DOHH2 (cell line): Measurements from ENCODE around the gene COL26A1.

Source experiments
- H3F3A ChIP-seq: fragments of 200-600 bp; sonication (generic), shearing (Covaris generic); 2 replicates; pipeline ENCODE4 v1.6.0; 2016; ENCODE audit warnings: antibody characterized with exemption, mild to moderate bottlenecking; ENCODE audit not compliant: control insufficient read depth, insufficient read depth
- H3K27ac ChIP-seq: fragments of 200-600 bp; sonication (generic); 2 replicates; pipeline ENCODE4 v1.5.1; 2014; ENCODE audit warnings: low read depth, mild to moderate bottlenecking, low read length, moderate library complexity
- H3K27me3 ChIP-seq: fragments of 200-600 bp; sonication (generic); 2 replicates; pipeline ENCODE4 v1.6.1; 2014; ENCODE audit warnings: mild to moderate bottlenecking, low read length, mixed read lengths; ENCODE audit not compliant: control insufficient read depth
- H3K36me3 ChIP-seq: fragments of 200-600 bp; sonication (generic); 2 replicates; pipeline ENCODE4 v1.6.1; 2014; ENCODE audit warnings: mild to moderate bottlenecking, low read length, moderate library complexity, mixed read lengths; ENCODE audit not compliant: control insufficient read depth
- H3K4me1 ChIP-seq: fragments of 200-600 bp; sonication (generic); 2 replicates; pipeline ENCODE4 v1.6.1; 2014; ENCODE audit warnings: mild to moderate bottlenecking, low read length, mixed read lengths; ENCODE audit not compliant: control insufficient read depth
- H3K4me2 ChIP-seq: fragments of 200-600 bp; sonication (generic); 2 replicates; pipeline ENCODE4 v1.6.0; 2014; ENCODE audit warnings: mild to moderate bottlenecking, low read length, moderate library complexity
- H3K4me3 ChIP-seq: fragments of 200-600 bp; sonication (generic); 2 replicates; pipeline ENCODE4 v1.5.1; 2014; ENCODE audit warnings: mild to moderate bottlenecking, low read length, mixed read lengths
- H3K79me2 ChIP-seq: fragments of 200-600 bp; sonication (generic); 2 replicates; pipeline ENCODE4 v1.6.1; 2014; ENCODE audit warnings: mild to moderate bottlenecking, low read length, mixed read lengths; ENCODE audit not compliant: control insufficient read depth
- H3K9me2 ChIP-seq: fragments of 200-600 bp; sonication (generic); replicated peaks from 2 replicates; pipeline ENCODE4 v1.6.1; 2014; ENCODE audit warnings: mild to moderate bottlenecking, low read length, mixed read lengths; ENCODE audit not compliant: control insufficient read depth
- H3K9me3 ChIP-seq: fragments of 200-600 bp; sonication (generic); 2 replicates; pipeline ENCODE4 v1.6.1; 2014; ENCODE audit warnings: antibody characterized with exemption, low read length, mixed read lengths; ENCODE audit not compliant: control insufficient read depth, insufficient read depth
- H4K20me1 ChIP-seq: fragments of 200-600 bp; sonication (generic); 2 replicates; pipeline ENCODE4 v1.6.0; 2014; ENCODE audit warnings: low read depth, mild to moderate bottlenecking, antibody characterized with exemption, low read length, moderate library complexity; ENCODE audit not compliant: control insufficient read depth, insufficient read depth
- CTCF ChIP-seq: fragments of 200-600 bp; sonication (generic); IDR thresholded peaks from one replicate; pipeline ENCODE4 v1.5.1; 2014; ENCODE audit warnings: antibody characterized with exemption, mild to moderate bottlenecking, low read depth, low read length; ENCODE audit not compliant: poor library complexity, severe bottlenecking
- EZH2phosphoT487 ChIP-seq: fragments of 200-600 bp; sonication (generic); IDR thresholded peaks from 2 replicates; pipeline ENCODE4 v1.6.1; 2017; ENCODE audit warnings: borderline replicate concordance, mild to moderate bottlenecking, antibody characterized with exemption, low read length, moderate library complexity, mixed read lengths

COL26A1 gene

GRCh38 chr7:101549734-101550133 is 187.1 kb downstream of the COL26A1 start:
- no peaks in the 10 kb centered on the region for H3K9me2 ChIP-seq
- no peak overlapping the region for H3K4me3 ChIP-seq
- no peaks in the 10 kb centered on the region for H4K20me1 ChIP-seq
- H3K27ac ChIP-seq: no peak overlapping the region
- no peak overlapping the region for H3K4me2 ChIP-seq
- no peaks in the 10 kb centered on the region for H3F3A ChIP-seq
- H3K4me1 ChIP-seq: no peaks in the 10 kb centered on the region
- no peaks in the 10 kb centered on the region for H3K79me2 ChIP-seq
- H3K9me3 ChIP-seq: no peaks in the 10 kb centered on the region
- no peaks in the 10 kb centered on the region for H3K36me3 ChIP-seq
- TF ChIP-seq CTCF (no peak), EZH2phosphoT487 (no peak)
- no peaks in the 10 kb centered on the region for H3K27me3 ChIP-seq

GRCh38 chr7:101550641-101551541 is 188.2 kb downstream of the COL26A1 start:
- Histone ChIP-seq H3F3A (no peaks in the 10 kb centered on the region), H3K9me2 (no peaks in the 10 kb centered on the region), H3K4me1 (no peaks in the 10 kb centered on the region), H3K9me3 (no peaks in the 10 kb centered on the region), H4K20me1 (no peaks in the 10 kb centered on the region), H3K27ac (no peak overlapping the region), H3K36me3 (no peaks in the 10 kb centered on the region), H3K4me3 (no peak overlapping the region), H3K79me2 (no peaks in the 10 kb centered on the region), H3K27me3 (no peaks in the 10 kb centered on the region), H3K4me2 (no peak overlapping the region)
- no peak for TF ChIP-seq CTCF
- no peak for TF ChIP-seq EZH2phosphoT487

GRCh38 chr7:101553018-101553770 is 190.5 kb downstream of the COL26A1 start:
- Histone ChIP-seq H3K9me3 (no peaks in the 10 kb centered on the region), H3K4me2 (no peak overlapping the region), H3K27ac (no peak overlapping the region), H3K79me2 (no peaks in the 10 kb centered on the region), H3F3A (no peaks in the 10 kb centered on the region), H3K27me3 (no peaks in the 10 kb centered on the region), H3K4me3 (no peak overlapping the region), H3K9me2 (no peaks in the 10 kb centered on the region), H3K36me3 (no peaks in the 10 kb centered on the region), H4K20me1 (no peaks in the 10 kb centered on the region), H3K4me1 (no peaks in the 10 kb centered on the region)
- TF ChIP-seq EZH2phosphoT487: no peak
- TF ChIP-seq CTCF: no peak
